Fibroblast of pulmonary artery (primary cell): Measurements from ENCODE around the gene TBCB.
"Not testable (repeated sequence)": the region's sequence is repeated elsewhere in the genome, so short reads cannot be mapped to it uniquely, and the experiment has no call there.

ENCODE experiments used
- DNase-seq: peaks from one replicate; pipeline ENCODE4 v3.0.0-alpha.2; 2010; ENCODE audit warnings: low read depth
- H3K4me3 ChIP-seq: replicated peaks from 2 replicates; pipeline ENCODE4 v1.5.1; 2011; ENCODE audit warnings: low read depth, mild to moderate bottlenecking, control low read depth, low read length, moderate library complexity
- CTCF ChIP-seq: IDR thresholded peaks from 2 replicates; pipeline ENCODE4 v1.5.1; 2011; ENCODE audit warnings: mild to moderate bottlenecking, control low read depth, low read length, inconsistent platforms; ENCODE audit errors: missing control alignments

TBCB gene

GRCh38 chr19:36115453-36116343 lies at the start of gene TBCB:
Gene TBCB, plus strand, starts transcription at chr19:36115468. Its CDS starts 93 bp downstream, at chr19:36115561.
- peak; percentile 25 for DNase-seq
- H3K4me3 ChIP-seq: peak within 1 kb of the TSS; percentile 94
- TF ChIP-seq CTCF: no peak

GRCh38 chr19:36067681-36068080 lies 47.6 kb upstream of the TBCB start:
- no peak for DNase-seq
- H3K4me3 ChIP-seq: no peak overlapping the region
- TF ChIP-seq CTCF: no peak

- not testable (repeated sequence) for DNase-seq, H3K4me3 ChIP-seq
These were observed 46.3 kb upstream of the TBCB start for GRCh38 chr19:36068810-36069499.

GRCh38 chr19:36072081-36072480 lies 43.2 kb upstream of the TBCB start:
- no peak for TF ChIP-seq CTCF
- no peak overlapping the region for H3K4me3 ChIP-seq
- DNase-seq: no peak

- TF ChIP-seq CTCF: no peak
- DNase-seq: no peak
- no peak overlapping the region for H3K4me3 ChIP-seq
These were observed 42.0 kb upstream of the TBCB start for GRCh38 chr19:36073121-36073876.

GRCh38 chr19:36079389-36079945 lies 35.8 kb upstream of the TBCB start:
- H3K4me3 ChIP-seq: no peak overlapping the region
- DNase-seq: no peak
- no peak for TF ChIP-seq CTCF

GRCh38 chr19:36081385-36081784 lies 33.9 kb upstream of the TBCB start:
- H3K4me3 ChIP-seq: no peak overlapping the region
- TF ChIP-seq CTCF: no peak
- no peak for DNase-seq
